H1 (cell line): ENCODE measurements around the gene METTL18. TPM values are rescaled to one million over a fixed set of nuclear protein-coding genes. Genes with fewer than 3 reads are reported as not detected.

Experiments used
- GABPA ChIP-seq: IDR thresholded peaks from 2 replicates; pipeline ENCODE4 v1.6.1; 2011; ENCODE audit warnings: mild to moderate bottlenecking, low read length, moderate library complexity, borderline replicate concordance; ENCODE audit not compliant: insufficient read depth
- polyA plus RNA-seq, 7 experiments: library from polyadenylated mRNA; depleted of rRNA in 3 of 7; stranded (reverse) in 5 of 7; unstranded in 2 of 7; fragments of >200 nt in 5 of 7; fragments of 200-250 nt in 2 of 7; gene quantifications; 1 replicate in 5 of 7; 2 replicates in 1 of 7; 4 replicates in 1 of 7; pipeline versions ENCODE4 v1.2.1 to v1.2.3, GENCODE V29; 2011 to 2013; ENCODE audit warnings: missing spikeins in 2 of 7, mixed read lengths in 2 of 7
- total RNA-seq: library from RNA; stranded (reverse); fragmentation: NEBNext Ultra II Directional; extraction: Animal tissue kit (Norgen Biotek cat#: 25700); gene quantifications from 2 replicates; pipeline ENCODE4 v1.2.1, GENCODE V29; 2021

Gene METTL18
- total and polyA plus RNA-seq, 2 of the 8 experiments (the other 6 are each of a cell fraction or from before 2014, with no cell fraction given), result 1.4 to 7.6 TPM

DNA sequence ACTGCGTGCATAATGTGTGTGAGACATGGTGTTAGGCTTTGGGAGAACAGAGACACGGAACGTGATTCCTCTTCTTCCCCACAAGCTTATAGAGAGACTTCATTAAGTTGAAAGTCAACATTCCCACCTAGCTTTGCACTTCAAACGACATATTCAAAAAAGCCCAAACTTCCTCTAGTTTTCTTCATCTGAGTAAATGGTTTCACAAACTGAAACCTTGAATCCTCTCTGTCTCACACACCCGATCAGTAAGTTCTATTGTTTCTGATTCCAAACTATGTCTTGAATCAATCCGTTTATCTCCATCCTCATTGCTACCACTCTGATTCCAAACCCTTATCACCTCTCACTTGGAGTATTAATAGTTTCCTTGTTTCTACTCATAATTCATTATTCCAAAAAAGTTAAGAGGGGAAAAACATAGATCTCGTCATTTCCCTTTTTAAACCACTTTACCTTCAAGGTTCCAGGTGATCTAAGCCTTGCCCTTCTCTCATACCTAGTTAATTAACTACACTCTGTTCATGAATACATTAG lies 1.6 kb upstream of the METTL18 start (continued):
- TF ChIP-seq GABPA, result no peak
- TF ChIP-seq, all 59 proteins: peak for 0
